WI38 (cell line): Measurements from ENCODE around the gene KANSL3.
"Not testable (repeated sequence)": the region's sequence is repeated elsewhere in the genome, so short reads cannot be mapped to it uniquely, and the experiment has no call there.

ENCODE experiments used
- H3K4me3 ChIP-seq: 2 replicates; pipeline ENCODE4 v1.5.1; 2011; ENCODE audit warnings: low read depth, mild to moderate bottlenecking, control low read depth, low read length
- TF ChIP-seq, protein P1 (sequence below): IDR thresholded peaks from 2 replicates; pipeline ENCODE4 v1.5.1; 2012; ENCODE audit warnings: low read depth, mild to moderate bottlenecking, control low read depth, low read length

Gene KANSL3

DNA sequence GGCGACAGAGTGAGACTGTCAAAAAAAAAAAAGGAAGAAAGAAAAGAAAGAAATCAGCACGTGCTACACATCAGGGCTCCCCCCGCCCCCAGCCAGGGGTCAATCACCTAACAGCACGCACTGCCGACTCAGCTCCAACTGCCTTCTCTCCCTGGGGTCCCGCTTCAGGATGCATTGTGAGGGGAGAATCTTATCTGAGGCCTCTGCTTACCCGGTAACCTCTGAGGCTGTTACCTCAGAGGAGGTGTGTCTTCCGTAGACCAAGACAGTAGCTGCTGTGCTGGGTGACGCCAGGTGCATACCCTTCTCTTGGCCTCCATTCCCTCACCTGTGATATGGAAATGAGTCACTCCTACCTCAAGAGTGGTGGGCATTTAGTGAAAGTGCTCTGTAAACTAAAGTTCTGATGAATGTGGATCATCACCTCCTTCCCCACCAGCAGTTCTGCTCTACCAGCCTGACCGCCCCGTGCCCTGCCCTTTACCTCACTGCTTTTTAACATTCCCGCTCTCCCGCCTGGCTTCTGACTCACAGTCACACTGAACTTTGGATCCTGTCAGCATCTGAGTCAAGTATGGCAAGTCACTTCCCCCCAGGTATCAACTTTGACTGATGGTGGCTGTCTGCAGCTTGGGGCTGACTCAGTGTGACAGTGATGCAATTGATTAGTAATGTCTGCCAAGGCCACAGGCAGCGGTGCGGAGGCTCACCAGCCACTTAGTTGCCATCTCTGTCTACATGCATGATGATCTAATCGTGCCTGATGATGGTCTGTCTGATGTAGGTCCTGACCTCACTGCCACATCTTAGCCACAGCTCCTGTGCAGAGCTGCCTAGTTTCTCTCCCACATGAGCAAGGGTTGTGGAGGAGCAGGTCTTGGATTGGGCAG is 81.4 kb downstream of the KANSL3 start:
- no peak overlapping the region for H3K4me3 ChIP-seq
- TF ChIP-seq, protein P1, sequence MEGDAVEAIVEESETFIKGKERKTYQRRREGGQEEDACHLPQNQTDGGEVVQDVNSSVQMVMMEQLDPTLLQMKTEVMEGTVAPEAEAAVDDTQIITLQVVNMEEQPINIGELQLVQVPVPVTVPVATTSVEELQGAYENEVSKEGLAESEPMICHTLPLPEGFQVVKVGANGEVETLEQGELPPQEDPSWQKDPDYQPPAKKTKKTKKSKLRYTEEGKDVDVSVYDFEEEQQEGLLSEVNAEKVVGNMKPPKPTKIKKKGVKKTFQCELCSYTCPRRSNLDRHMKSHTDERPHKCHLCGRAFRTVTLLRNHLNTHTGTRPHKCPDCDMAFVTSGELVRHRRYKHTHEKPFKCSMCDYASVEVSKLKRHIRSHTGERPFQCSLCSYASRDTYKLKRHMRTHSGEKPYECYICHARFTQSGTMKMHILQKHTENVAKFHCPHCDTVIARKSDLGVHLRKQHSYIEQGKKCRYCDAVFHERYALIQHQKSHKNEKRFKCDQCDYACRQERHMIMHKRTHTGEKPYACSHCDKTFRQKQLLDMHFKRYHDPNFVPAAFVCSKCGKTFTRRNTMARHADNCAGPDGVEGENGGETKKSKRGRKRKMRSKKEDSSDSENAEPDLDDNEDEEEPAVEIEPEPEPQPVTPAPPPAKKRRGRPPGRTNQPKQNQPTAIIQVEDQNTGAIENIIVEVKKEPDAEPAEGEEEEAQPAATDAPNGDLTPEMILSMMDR = no peak

DNA sequence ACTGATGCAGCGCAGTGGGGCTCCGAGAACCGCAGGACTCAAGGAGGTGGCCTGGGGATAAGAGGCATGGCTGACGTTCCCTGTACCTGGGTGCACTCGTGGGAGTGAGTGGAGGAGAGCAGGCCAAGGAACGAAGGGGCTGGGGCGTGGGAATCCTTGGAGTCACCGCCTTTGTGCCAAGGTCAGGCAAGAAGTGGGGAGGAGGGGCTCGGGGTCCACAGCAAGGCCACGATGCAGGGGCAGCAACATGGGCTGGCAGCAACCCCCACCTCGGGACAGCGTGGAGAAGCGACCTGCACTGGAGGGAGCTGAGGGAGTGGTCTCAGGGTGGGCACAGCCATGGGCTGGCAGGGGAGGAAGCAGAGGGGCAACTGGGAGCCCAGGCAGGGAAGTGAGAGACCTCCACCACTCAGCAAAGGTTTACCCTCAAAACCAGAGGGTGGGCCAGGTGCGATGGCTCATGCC is 82.9 kb downstream of the KANSL3 start:
- TF ChIP-seq, protein P1 = no peak

DNA sequence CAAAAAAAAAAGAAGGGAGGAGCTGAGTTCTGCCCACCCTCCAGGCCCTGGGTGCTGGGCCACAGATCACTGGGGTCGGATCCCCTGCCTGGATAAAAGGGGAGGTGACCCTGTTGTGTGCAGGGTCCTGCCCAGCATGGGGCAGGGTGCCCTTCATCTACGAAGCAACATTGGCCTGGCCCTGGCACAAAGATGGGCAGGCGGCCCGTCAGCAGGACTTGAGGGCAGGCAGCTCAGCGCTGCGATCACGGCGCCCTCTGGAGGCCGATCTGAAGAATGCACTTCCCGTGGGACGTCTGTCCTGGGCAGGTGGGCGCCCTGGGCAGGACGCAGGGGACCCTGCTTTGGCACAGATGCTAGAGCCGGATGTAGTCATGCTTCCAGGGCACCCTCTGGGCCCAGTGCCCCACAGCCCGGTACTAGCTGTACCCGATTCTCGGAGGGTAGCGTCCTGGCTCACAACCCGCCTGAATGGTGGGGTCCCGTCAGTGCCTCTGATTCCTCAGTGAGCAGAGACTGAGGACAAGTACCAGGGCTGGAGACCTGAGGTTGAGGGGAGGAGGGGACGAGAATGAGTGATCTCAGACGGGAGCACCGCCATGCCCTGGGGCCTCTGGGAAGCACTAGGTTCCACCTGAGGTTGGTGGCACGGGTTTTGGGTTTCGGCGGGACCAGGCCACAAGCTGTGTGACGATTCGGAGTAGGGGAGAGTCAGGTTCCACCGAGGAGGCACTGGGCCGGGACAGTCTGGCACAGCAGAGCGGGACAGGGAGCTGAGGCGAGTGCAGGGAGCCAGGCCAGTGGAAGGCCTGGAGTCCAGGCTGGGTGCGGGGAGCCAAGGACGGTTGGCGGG is 83.6 kb downstream of the KANSL3 start:
- TF ChIP-seq, protein P1 = peak; percentile 83
- no peak overlapping the region for H3K4me3 ChIP-seq

More for the DNA sequence above, 82.9 kb downstream of the KANSL3 start:
- no peak overlapping the region for H3K4me3 ChIP-seq

DNA sequence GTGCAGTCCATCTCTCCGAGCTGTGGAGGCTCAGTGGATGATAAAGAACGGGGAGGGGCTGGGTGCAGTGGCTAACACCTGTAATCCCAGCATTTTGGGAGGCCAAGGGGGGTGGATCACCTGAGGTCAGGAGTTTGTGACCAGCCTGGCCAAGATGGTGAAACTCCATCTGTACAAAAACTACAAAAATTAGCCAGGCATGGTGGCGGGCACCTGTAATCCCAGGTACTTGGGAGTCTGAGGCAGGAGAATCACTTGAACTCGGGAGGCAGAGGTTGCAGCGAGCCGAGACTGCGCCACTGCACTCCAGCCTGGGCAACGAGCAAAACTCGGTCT is 84.2 kb downstream of the KANSL3 start:
- not testable (repeated sequence) for H3K4me3 ChIP-seq

DNA sequence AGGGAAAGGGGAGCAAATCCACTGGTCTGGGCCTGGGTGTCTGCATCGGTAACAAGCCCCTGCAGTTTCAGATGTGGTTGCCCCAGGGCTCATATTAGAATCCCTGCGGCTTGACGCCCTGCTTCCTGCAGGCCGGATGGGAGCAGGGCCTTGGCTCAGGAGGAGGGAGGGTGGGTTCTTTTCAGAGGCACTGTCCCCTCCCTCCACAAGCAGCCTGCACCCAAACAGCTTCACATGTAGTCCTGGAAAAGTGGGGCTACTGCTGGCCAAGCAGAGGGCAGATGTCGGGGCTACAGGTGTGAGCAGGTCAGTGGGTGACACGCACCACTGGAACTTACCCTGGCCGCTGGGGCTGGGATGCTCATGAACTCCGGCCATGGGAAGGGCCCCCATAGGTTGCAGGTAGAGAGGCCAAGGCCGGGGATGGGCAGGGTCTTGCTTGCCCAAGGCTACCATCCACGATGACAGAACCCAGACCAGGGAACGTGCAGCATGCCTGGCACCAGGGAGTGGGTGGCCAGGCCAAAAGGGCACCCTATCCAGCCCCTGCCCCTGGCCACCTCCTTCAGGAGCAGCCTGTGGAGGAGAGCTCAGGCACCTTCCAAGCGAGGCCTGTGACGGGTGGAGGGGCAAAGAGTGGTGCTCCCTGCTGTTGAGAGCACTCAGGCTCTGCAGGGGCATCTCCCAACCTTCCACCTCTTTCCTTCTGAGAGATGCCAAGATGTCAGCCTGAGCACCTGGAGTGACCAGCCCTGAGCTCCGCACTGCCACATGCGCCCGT is 84.7 kb downstream of the KANSL3 start:
- no peak overlapping the region for H3K4me3 ChIP-seq
- TF ChIP-seq, protein P1 = no peak

DNA sequence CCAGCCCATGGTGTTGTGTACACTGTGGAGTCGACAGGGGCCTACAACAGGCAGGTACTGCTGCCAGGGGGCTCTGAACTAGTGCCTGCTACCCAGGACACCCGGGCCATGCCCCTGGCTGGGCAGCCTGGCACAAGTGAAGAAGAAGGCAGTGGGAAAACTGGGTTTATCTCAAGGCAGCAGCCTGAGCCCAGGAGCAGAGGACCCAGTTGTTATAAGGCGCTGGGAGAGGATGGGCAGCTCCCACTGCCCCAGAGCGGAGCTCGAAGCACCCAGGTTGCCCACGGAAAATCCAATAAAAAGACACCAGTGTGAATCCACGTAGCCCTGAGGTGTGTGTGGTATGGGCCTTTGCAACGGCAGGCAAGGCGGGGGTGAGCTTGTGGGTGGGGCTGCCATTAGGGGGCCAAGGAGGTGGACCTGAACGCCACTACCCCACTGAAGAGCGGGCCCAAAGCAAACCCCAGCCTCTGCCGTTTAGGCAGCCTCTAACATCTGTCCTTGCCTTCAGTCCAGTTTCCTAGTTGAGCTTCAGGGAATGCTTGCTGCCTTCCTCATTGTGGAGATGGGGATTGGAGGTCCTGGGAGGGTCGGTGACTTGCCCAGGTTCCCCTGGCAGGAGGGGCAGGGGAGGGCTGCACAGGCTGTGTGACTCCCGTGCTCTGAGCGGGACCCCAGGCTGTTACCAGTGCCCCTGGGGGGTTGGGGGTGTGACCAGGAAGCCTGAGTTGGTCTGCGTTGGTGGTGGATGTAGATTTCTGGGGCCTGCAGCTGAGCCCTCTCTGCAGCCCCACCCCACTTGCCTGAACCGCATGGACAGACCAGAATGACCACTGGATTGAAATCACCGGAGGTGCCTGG is 85.6 kb downstream of the KANSL3 start:
- no peak overlapping the region for H3K4me3 ChIP-seq
- TF ChIP-seq, protein P1 = no peak
